Vagina (tissue), 2 donors: ENCODE measurements around the gene MRAS. TPM values are rescaled to one million over a fixed set of nuclear protein-coding genes. Genes with fewer than 3 reads are reported as not detected.

Experiments used
- DNase-seq, 2 donors: peaks; one replicate each; pipeline ENCODE4 v3.0.0-alpha.2; 2017; ENCODE audit errors: extremely low spot score in 2 of 2
- H3K27ac ChIP-seq: fragments of 200-600 bp; sonication (generic); one replicate; pipeline ENCODE4 v1.5.1; 2019
- H3K27me3 ChIP-seq: fragments of 200-600 bp; sonication (generic); one replicate; pipeline ENCODE4 v1.5.1; 2019
- H3K36me3 ChIP-seq, 2 donors: fragments of 200-600 bp; sonication (generic); one replicate each; pipeline ENCODE4 v1.5.1; 2017 to 2019
- H3K4me1 ChIP-seq: fragments of 200-600 bp; sonication (generic); one replicate; pipeline ENCODE4 v1.5.1; 2019
- H3K4me3 ChIP-seq, 2 donors: fragments of 200-600 bp; sonication (generic); 1 replicate in 1 of 2; 2 replicates in 1 of 2; pipeline ENCODE4 v1.5.1; 2016 to 2019
- H3K9me3 ChIP-seq: fragments of 200-600 bp; sonication (generic); one replicate; pipeline ENCODE4 v1.5.1; 2019
- POLR2A ChIP-seq, 2 donors: fragments of 450-650 bp; IDR thresholded peaks; one replicate each; pipeline ENCODE4 v1.6.1; 2017; ENCODE audit warnings: antibody characterized with exemption in 2 of 2, mild to moderate bottlenecking in 2 of 2, moderate library complexity in 2 of 2
- POLR2AphosphoS5 ChIP-seq, 2 donors: sonication (generic); formaldehyde crosslinking; IDR thresholded peaks; one replicate each; pipeline ENCODE4 v1.9.0; 2017; ENCODE audit warnings: antibody characterized with exemption in 2 of 2, mild to moderate bottlenecking in 2 of 2, low read depth in 1 of 2; ENCODE audit not compliant: insufficient read depth in 1 of 2
- intact Hi-C: fragments of 100-400 bp; cut with DNase I; formaldehyde crosslinking; loops from one replicate; pipeline ENCODE4 v1.15.1; 2023
- total RNA-seq: library from RNA; depleted of rRNA; stranded (reverse); fragments of >200 nt; gene quantifications from one replicate; pipeline ENCODE4 v1.2.3, GENCODE V29; 2016
- TF ChIP-seq, protein P1 (sequence below), 3 experiments: fragments of 450-650 bp in 2 of 3; fragments of 200-600 bp in 1 of 3; sonication (generic) in 1 of 3; IDR thresholded peaks; one replicate each; pipeline ENCODE4 v1.5.1; 2017 to 2019; ENCODE audit warnings: antibody characterized with exemption in 3 of 3, mild to moderate bottlenecking in 2 of 3, moderate library complexity in 2 of 3

MRAS gene
- total RNA-seq, 1 donor from 2014 or later, result 26.8 TPM

DNA sequence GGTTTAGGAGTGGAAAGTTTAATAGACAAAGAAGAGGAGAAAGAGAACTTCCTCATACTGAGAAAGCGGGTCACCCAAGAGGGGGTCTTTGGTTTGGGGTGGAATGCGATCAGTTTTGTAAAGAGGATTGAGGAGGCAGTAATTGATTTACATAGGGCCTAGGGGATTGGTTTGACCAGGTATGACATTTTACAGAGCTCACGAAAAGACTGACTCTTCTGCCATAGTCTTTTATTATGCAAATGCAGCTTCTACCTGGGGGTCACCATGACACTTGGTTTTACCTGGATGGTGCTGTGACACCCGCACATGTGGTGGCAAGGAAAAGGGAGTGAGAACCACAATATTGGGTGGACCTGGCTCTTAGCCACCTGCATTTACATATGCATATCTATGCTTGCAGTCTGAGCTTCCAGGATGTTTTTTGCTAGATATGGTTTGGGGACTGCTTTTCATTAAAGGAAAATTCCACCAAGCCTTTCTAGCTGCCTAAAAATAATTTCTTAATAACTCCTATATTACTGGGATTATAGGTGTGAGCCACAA is 11.9 kb upstream of the MRAS start:
- no peak overlapping the region for H3K27ac ChIP-seq
- H3K27me3 ChIP-seq, result no peaks in the 10 kb centered on the region
- DNase-seq, result no peak
- H3K4me1 ChIP-seq, result no peaks in the 10 kb centered on the region
- TF ChIP-seq POLR2A (IDR thresholded peaks at IDR 0.05), result no peak
- TF ChIP-seq, protein P1, sequence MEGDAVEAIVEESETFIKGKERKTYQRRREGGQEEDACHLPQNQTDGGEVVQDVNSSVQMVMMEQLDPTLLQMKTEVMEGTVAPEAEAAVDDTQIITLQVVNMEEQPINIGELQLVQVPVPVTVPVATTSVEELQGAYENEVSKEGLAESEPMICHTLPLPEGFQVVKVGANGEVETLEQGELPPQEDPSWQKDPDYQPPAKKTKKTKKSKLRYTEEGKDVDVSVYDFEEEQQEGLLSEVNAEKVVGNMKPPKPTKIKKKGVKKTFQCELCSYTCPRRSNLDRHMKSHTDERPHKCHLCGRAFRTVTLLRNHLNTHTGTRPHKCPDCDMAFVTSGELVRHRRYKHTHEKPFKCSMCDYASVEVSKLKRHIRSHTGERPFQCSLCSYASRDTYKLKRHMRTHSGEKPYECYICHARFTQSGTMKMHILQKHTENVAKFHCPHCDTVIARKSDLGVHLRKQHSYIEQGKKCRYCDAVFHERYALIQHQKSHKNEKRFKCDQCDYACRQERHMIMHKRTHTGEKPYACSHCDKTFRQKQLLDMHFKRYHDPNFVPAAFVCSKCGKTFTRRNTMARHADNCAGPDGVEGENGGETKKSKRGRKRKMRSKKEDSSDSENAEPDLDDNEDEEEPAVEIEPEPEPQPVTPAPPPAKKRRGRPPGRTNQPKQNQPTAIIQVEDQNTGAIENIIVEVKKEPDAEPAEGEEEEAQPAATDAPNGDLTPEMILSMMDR (IDR thresholded peaks at IDR 0.05), result no peak
- no peak for TF ChIP-seq POLR2AphosphoS5 (IDR thresholded peaks at IDR 0.05; ENCODE audit: insufficient read depth in 1 of 2, low read depth in 1 of 2)
- no peak overlapping the region for H3K4me3 ChIP-seq
- H3K36me3 ChIP-seq, result no peaks in the 10 kb centered on the region
- intact Hi-C loops, result no loop called here
- H3K9me3 ChIP-seq, result no peaks in the 10 kb centered on the region

- Histone ChIP-seq H3K4me1 (no peaks in the 10 kb centered on the region), H3K36me3 (no peaks in the 10 kb centered on the region), H3K27ac (no peak overlapping the region), H3K27me3 (no peaks in the 10 kb centered on the region), H3K9me3 (no peaks in the 10 kb centered on the region), H3K4me3 (no peak overlapping the region)
- intact Hi-C loops, result no loop called here
- no peak for DNase-seq
- TF ChIP-seq, protein P1 (IDR thresholded peaks at IDR 0.05), result no peak
- TF ChIP-seq POLR2A (IDR thresholded peaks at IDR 0.05), result no peak
- no peak for TF ChIP-seq POLR2AphosphoS5 (IDR thresholded peaks at IDR 0.05; ENCODE audit: insufficient read depth in 1 of 2, low read depth in 1 of 2)
Measured at GRCh38 chr3:138338244-138338643, 10.1 kb upstream of the MRAS start.

DNA sequence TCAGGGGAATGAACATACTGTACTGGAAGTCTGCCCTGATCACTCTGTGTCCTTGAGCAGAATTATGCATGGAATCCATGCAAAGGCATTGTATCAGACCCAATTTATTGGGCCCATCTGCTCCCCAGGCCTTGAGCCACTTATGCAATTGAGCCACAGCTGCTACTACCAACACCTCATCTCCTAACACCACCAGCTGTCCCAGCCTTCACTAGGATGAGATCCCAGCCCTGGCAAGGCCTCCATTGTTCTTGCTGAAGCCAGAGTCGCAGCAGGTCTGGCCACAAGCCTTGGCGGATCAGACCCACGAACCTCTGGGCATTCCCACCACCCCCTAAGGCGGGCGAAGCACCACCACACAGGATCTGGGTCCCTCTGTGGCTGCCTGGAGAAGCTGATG is 9.6 kb upstream of the MRAS start:
- Histone ChIP-seq H3K27me3 (no peaks in the 10 kb centered on the region), H3K9me3 (no peaks in the 10 kb centered on the region), H3K27ac (no peak overlapping the region), H3K36me3 (no peaks in the 10 kb centered on the region), H3K4me1 (no peaks in the 10 kb centered on the region), H3K4me3 (no peak overlapping the region)
- no peak for DNase-seq
- intact Hi-C loops, result no loop called here
- TF ChIP-seq, protein P1 (IDR thresholded peaks at IDR 0.05), result no peak
- TF ChIP-seq POLR2A (IDR thresholded peaks at IDR 0.05), result no peak
- TF ChIP-seq POLR2AphosphoS5 (IDR thresholded peaks at IDR 0.05; ENCODE audit: insufficient read depth in 1 of 2, low read depth in 1 of 2), result no peak

- no peak for TF ChIP-seq POLR2A (IDR thresholded peaks at IDR 0.05)
- TF ChIP-seq POLR2AphosphoS5 (IDR thresholded peaks at IDR 0.05; ENCODE audit: insufficient read depth in 1 of 2, low read depth in 1 of 2), result no peak
- TF ChIP-seq, protein P1 (IDR thresholded peaks at IDR 0.05), result no peak
- intact Hi-C loops, result no loop called here
- Histone ChIP-seq H3K4me3 (no peak overlapping the region), H3K9me3 (no peaks in the 10 kb centered on the region), H3K27me3 (no peaks in the 10 kb centered on the region), H3K27ac (no peak overlapping the region), H3K4me1 (no peaks in the 10 kb centered on the region), H3K36me3 (no peaks in the 10 kb centered on the region)
- DNase-seq, result no peak
Measured at GRCh38 chr3:138340511-138340910, 7.9 kb upstream of the MRAS start.

DNA sequence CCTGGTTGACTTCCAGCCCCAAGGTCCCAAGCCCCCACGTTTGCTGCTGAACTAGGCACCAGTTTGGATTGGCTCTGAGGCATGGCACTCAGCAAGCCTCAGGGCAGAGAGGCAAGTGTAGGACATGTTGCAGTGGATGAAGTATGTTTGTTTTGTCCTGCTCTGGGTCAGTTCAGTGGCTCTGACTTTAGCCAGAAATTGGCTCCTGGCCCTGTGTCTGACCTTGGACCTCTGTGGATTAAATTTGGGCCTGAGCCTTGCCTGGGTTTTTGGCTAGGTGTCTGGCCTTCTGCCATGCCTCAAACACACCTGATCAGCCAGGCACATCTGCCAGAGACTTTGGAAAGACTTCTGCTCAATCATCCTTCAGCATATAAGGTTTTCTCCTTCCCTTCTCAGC is 3.6 kb upstream of the MRAS start:
- Histone ChIP-seq H3K9me3 (no peaks in the 10 kb centered on the region), H3K27ac (no peak overlapping the region), H3K4me1 (peaks cover 10% of the 10 kb centered on the region), H3K27me3 (no peaks in the 10 kb centered on the region), H3K36me3 (no peaks in the 10 kb centered on the region), H3K4me3 (no peak overlapping the region)
- intact Hi-C loops, result loop anchor here (5.0 kb wide), 1 partner anchor 43 kb away; no protein-coding TSS in a partner anchor
- TF ChIP-seq POLR2A (IDR thresholded peaks at IDR 0.05) (no peak), POLR2AphosphoS5 (IDR thresholded peaks at IDR 0.05; ENCODE audit: insufficient read depth in 1 of 2, low read depth in 1 of 2) (no peak)
- TF ChIP-seq, protein P1 (IDR thresholded peaks at IDR 0.05), result no peak
- no peak for DNase-seq
